Ishikawa (cell line): ENCODE measurements around the gene LLCFC1.

Source experiments
- CEBPB ChIP-seq: IDR thresholded peaks from 2 replicates; pipeline ENCODE4 v1.6.1; 2012
- EGR1 ChIP-seq: IDR thresholded peaks from 2 replicates; pipeline ENCODE4 v1.6.1; 2012
- EP300 ChIP-seq: IDR thresholded peaks from 2 replicates; pipeline ENCODE4 v1.6.1; 2012; ENCODE audit warnings: borderline replicate concordance
- FOXM1 ChIP-seq: IDR thresholded peaks from 2 replicates; pipeline ENCODE4 v1.6.1; 2012; ENCODE audit warnings: low read depth, borderline replicate concordance
- NFIC ChIP-seq: IDR thresholded peaks from 2 replicates; pipeline ENCODE4 v1.6.1; 2012
- RAD21 ChIP-seq: IDR thresholded peaks from 2 replicates; pipeline ENCODE4 v1.6.1; 2012; ENCODE audit warnings: low read depth
- TAF1 ChIP-seq: IDR thresholded peaks from 2 replicates; pipeline ENCODE4 v1.6.1; 2012; ENCODE audit warnings: low read depth, mild to moderate bottlenecking
- TCF12 ChIP-seq: IDR thresholded peaks from 2 replicates; pipeline ENCODE4 v1.6.1; 2012; ENCODE audit warnings: low read depth
- YY1 ChIP-seq: IDR thresholded peaks from 2 replicates; pipeline ENCODE4 v1.6.1; 2012; ENCODE audit warnings: low read depth
- ZBTB7A ChIP-seq: IDR thresholded peaks from 2 replicates; pipeline ENCODE4 v1.6.1; 2012; ENCODE audit warnings: low read depth
- TF ChIP-seq, protein P1 (sequence below): IDR thresholded peaks from 2 replicates; pipeline ENCODE4 v1.6.1; 2012; ENCODE audit warnings: low read depth, mild to moderate bottlenecking
- TF ChIP-seq, protein P2 (sequence below): IDR thresholded peaks from 2 replicates; pipeline ENCODE4 v1.6.1; 2012

DNA sequence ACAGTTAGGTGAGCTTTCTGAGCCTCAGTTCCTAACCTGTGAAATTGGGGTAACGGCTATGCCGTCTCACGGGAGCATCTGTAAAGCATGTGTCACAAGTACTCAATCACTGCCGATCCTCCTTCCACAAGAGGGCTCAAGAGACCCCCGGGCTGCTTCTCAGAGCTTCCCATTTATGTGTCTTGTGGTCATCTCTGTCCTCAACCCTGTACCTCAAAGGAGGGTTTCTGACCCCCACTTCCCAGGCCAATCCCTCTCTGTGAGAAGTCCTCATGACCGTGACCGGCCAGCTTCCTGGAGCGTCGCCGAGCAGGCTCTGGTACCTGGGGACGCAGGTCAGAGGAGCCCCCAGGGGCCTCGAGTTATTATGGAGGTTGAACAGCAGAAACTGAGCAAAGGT, 5.2 kb upstream of the LLCFC1 start:
- no peak for TF ChIP-seq FOXM1
- no peak for TF ChIP-seq NFIC
- no peak for TF ChIP-seq EP300
- TF ChIP-seq, protein P1, sequence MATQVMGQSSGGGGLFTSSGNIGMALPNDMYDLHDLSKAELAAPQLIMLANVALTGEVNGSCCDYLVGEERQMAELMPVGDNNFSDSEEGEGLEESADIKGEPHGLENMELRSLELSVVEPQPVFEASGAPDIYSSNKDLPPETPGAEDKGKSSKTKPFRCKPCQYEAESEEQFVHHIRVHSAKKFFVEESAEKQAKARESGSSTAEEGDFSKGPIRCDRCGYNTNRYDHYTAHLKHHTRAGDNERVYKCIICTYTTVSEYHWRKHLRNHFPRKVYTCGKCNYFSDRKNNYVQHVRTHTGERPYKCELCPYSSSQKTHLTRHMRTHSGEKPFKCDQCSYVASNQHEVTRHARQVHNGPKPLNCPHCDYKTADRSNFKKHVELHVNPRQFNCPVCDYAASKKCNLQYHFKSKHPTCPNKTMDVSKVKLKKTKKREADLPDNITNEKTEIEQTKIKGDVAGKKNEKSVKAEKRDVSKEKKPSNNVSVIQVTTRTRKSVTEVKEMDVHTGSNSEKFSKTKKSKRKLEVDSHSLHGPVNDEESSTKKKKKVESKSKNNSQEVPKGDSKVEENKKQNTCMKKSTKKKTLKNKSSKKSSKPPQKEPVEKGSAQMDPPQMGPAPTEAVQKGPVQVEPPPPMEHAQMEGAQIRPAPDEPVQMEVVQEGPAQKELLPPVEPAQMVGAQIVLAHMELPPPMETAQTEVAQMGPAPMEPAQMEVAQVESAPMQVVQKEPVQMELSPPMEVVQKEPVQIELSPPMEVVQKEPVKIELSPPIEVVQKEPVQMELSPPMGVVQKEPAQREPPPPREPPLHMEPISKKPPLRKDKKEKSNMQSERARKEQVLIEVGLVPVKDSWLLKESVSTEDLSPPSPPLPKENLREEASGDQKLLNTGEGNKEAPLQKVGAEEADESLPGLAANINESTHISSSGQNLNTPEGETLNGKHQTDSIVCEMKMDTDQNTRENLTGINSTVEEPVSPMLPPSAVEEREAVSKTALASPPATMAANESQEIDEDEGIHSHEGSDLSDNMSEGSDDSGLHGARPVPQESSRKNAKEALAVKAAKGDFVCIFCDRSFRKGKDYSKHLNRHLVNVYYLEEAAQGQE: no peak
- TF ChIP-seq, protein P2, sequence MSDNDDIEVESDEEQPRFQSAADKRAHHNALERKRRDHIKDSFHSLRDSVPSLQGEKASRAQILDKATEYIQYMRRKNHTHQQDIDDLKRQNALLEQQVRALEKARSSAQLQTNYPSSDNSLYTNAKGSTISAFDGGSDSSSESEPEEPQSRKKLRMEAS: no peak
- no peak for TF ChIP-seq CEBPB
- TF ChIP-seq TCF12: no peak
- TF ChIP-seq TAF1: no peak
- no peak for TF ChIP-seq RAD21
- no peak for TF ChIP-seq EGR1
- no peak for TF ChIP-seq ZBTB7A
- no peak for TF ChIP-seq YY1
